ENCODE measurements around the gene XIAP. TPM values are rescaled to one million over a fixed set of nuclear protein-coding genes. Genes with fewer than 3 reads are reported as not detected.
"Not testable (repeated sequence)": the region's sequence is repeated elsewhere in the genome, so short reads cannot be mapped to it uniquely, and the experiment has no call there.

XIAP gene
- total and polyA plus RNA-seq, 4 donors: 8.5 to 58.6 (median 35.8) TPM

DNA sequence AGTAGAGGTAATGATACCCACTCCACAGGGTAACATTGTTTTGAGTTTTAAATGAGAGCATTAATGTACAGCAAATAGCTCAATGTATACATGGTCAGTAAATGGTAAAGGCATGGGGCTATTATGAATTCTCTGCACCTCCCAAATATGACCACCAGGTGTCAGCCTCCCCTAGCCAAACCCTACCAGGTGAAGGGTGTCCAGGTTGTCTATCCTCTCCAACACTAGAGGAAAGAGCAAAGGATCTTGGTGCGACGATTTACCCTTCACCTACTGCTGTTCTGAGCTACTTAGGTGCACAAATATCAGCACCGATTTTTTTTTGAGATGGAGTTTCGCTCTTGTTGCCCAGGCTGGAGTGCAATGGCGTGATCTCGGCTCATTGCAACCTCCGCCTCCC lies 26.5 kb upstream of the XIAP start:
- H3K9me3 ChIP-seq (ENCODE audit: control insufficient read depth in 4 of 4, insufficient read depth in 3 of 4, low read length in 3 of 4): no peaks in the 10 kb centered on the region
- TF ChIP-seq, protein P1, sequence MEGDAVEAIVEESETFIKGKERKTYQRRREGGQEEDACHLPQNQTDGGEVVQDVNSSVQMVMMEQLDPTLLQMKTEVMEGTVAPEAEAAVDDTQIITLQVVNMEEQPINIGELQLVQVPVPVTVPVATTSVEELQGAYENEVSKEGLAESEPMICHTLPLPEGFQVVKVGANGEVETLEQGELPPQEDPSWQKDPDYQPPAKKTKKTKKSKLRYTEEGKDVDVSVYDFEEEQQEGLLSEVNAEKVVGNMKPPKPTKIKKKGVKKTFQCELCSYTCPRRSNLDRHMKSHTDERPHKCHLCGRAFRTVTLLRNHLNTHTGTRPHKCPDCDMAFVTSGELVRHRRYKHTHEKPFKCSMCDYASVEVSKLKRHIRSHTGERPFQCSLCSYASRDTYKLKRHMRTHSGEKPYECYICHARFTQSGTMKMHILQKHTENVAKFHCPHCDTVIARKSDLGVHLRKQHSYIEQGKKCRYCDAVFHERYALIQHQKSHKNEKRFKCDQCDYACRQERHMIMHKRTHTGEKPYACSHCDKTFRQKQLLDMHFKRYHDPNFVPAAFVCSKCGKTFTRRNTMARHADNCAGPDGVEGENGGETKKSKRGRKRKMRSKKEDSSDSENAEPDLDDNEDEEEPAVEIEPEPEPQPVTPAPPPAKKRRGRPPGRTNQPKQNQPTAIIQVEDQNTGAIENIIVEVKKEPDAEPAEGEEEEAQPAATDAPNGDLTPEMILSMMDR (IDR thresholded peaks at IDR 0.05; ENCODE audit: control extremely low read depth, extremely low read depth): peak; percentile 54
- no peaks in the 10 kb centered on the region for H3K4me1 ChIP-seq (ENCODE audit: control insufficient read depth in 5 of 5, insufficient read depth in 5 of 5, low read length in 5 of 5)
- no peak overlapping the region for H3K4me3 ChIP-seq
- peak; percentile 27 to 58 (median 57) for DNase-seq
- no peak overlapping the region for H3K27ac ChIP-seq (ENCODE audit: low read depth in 1 of 2, low read length in 1 of 2)
- ATAC-seq (ENCODE audit: insufficient read depth, low FRiP score): peak; percentile 70
- H3K27me3 ChIP-seq (ENCODE audit: control insufficient read depth in 3 of 3, insufficient read depth in 3 of 3, low read length in 2 of 3): no peaks in the 10 kb centered on the region
- H3K9ac ChIP-seq (ENCODE audit: insufficient read depth in 1 of 2, low read length in 2 of 2): no peak overlapping the region
- no peaks in the 10 kb centered on the region for H3K36me3 ChIP-seq (ENCODE audit: control insufficient read depth in 4 of 4, insufficient read depth in 4 of 4, low read length in 4 of 4)
- 50 to 55% methylated on average over 7 of the region's 7 CpGs for WGBS, 2 donors

DNA sequence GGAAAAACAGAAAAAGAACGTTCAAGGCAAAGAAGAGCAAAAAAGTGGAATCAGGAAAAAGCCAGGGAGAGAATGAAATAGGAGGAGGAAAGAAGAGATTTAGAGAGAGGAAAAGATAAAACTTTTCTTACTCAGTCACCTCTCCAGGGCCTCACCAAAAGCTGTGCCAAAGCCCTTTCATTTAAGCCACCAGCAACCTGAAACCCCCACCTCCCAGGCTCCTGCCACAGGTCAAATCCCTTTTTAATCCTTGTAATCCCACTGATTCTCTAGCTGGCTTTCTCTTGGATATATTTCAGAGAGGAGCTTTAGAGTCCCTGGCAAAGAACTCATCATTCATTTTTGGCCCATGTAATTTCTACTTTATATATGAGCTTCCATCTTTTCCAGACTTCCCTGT lies 25.7 kb upstream of the XIAP start:
- Histone ChIP-seq H3K9me3 (ENCODE audit: control insufficient read depth in 4 of 4, insufficient read depth in 3 of 4, low read length in 3 of 4) (no peaks in the 10 kb centered on the region), H3K4me3 (no peak overlapping the region), H3K27ac (ENCODE audit: low read depth in 1 of 2, low read length in 1 of 2) (no peak overlapping the region), H3K27me3 (ENCODE audit: control insufficient read depth in 3 of 3, insufficient read depth in 3 of 3, low read length in 2 of 3) (no peaks in the 10 kb centered on the region), H3K9ac (ENCODE audit: insufficient read depth in 1 of 2, low read length in 2 of 2) (no peak overlapping the region), H3K36me3 (ENCODE audit: control insufficient read depth in 4 of 4, insufficient read depth in 4 of 4, low read length in 4 of 4) (no peaks in the 10 kb centered on the region), H3K4me1 (ENCODE audit: control insufficient read depth in 5 of 5, insufficient read depth in 5 of 5, low read length in 5 of 5) (no peaks in the 10 kb centered on the region)
- 63 to 82% methylated on average over 1 of the region's 1 CpG for WGBS, 2 donors
- ATAC-seq (ENCODE audit: insufficient read depth, low FRiP score) (no peak), DNase-seq (no peak)
- TF ChIP-seq, protein P1 (IDR thresholded peaks at IDR 0.05; ENCODE audit: control extremely low read depth, extremely low read depth): no peak

DNA sequence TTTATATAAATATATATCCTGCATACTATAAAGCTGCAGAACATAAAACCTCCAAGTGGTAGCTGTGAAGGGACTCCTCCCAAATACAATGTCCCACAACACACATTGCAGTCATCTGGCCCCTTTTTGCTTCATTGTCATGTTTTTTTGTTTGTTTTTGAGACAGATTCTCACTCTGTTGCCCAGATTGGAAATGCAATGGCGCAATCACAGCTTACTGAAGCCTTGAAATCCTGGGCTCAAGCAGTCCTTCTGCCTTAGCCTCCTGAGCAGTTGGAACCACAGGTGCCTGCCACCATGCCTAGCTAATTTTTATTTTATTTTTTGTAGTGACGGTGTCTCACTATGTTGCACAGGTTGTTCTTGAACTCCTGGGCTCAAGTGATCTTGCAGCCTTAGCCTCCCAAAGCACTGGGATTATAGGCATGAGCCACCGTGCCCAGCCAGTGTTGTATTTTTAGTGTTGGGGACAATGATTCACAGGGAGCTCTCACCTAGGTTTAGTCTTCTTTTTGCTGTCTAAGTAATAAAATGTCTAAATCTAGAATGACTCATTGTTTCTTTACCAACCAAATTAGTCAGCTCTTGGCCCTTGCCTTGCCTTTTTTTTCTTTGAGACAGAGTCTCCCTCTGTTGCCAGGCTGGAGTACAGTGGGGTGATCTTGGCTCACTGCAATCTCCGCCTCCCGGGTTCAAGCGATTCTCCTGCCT lies 24.0 kb upstream of the XIAP start:
- no peak overlapping the region for H3K4me3 ChIP-seq
- no peak overlapping the region for H3K9ac ChIP-seq (ENCODE audit: insufficient read depth in 1 of 2, low read length in 2 of 2)
- no peaks in the 10 kb centered on the region for H3K9me3 ChIP-seq (ENCODE audit: control insufficient read depth in 4 of 4, insufficient read depth in 3 of 4, low read length in 3 of 4)
- no peaks in the 10 kb centered on the region for H3K4me1 ChIP-seq (ENCODE audit: control insufficient read depth in 5 of 5, insufficient read depth in 5 of 5, low read length in 5 of 5)
- H3K27ac ChIP-seq (ENCODE audit: low read depth in 1 of 2, low read length in 1 of 2): no peak overlapping the region
- H3K27me3 ChIP-seq (ENCODE audit: control insufficient read depth in 3 of 3, insufficient read depth in 3 of 3, low read length in 2 of 3): no peaks in the 10 kb centered on the region
- ATAC-seq (ENCODE audit: insufficient read depth, low FRiP score) (peak; percentile 64), DNase-seq (no peak)
- TF ChIP-seq, protein P1 (IDR thresholded peaks at IDR 0.05; ENCODE audit: control extremely low read depth, extremely low read depth): no peak
- 87% methylated on average over 6 of the region's 6 CpGs for WGBS, 2 donors
- no peaks in the 10 kb centered on the region for H3K36me3 ChIP-seq (ENCODE audit: control insufficient read depth in 4 of 4, insufficient read depth in 4 of 4, low read length in 4 of 4)

DNA sequence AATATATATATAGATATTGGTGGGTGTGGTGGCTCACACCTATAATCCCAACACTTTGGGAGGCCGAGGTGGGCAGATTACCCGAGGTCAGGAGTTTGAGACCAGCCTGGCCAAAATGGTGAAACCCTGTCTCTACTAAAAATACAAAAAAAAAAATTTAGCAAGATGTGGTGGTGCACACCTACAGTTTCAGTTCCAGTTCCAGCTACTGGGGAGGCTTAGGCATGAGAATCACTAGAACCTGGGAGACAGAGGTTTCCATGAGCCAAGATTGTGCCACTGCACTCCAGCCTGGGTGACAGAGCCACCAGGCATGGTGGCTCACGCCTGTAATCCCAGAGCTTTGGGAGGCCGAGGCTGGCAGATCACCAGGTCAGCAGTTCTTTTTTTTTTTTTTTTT lies 14.7 kb upstream of the XIAP start:
- H3K36me3 ChIP-seq (ENCODE audit: control insufficient read depth in 4 of 4, insufficient read depth in 4 of 4, low read length in 4 of 4); H3K27me3 ChIP-seq (ENCODE audit: control insufficient read depth in 3 of 3, insufficient read depth in 3 of 3, low read length in 2 of 3); H3K9ac ChIP-seq (ENCODE audit: insufficient read depth in 1 of 2, low read length in 2 of 2); H3K27ac ChIP-seq (ENCODE audit: low read depth in 1 of 2, low read length in 1 of 2); H3K9me3 ChIP-seq (ENCODE audit: control insufficient read depth in 4 of 4, insufficient read depth in 3 of 4, low read length in 3 of 4); H3K4me3 ChIP-seq; ATAC-seq (ENCODE audit: insufficient read depth, low FRiP score); H3K4me1 ChIP-seq (ENCODE audit: control insufficient read depth in 5 of 5, insufficient read depth in 5 of 5, low read length in 5 of 5); DNase-seq: not testable (repeated sequence)
- WGBS, 2 donors: 84 to 85% methylated on average over 3 to 4 of the region's 4 CpGs

All from lung (tissue), 12 donors.